ES-I3 (cell line): ENCODE measurements around the gene KRTAP4-9.
"Not testable (repeated sequence)": the region's sequence is repeated elsewhere in the genome, so short reads cannot be mapped to it uniquely, and the experiment has no call there.

Source experiments
- H3K36me3 ChIP-seq: 2 replicates; pipeline ENCODE4 v1.6.1; 2013; ENCODE audit warnings: mild to moderate bottlenecking, low read length, control low read depth, moderate library complexity; ENCODE audit not compliant: insufficient read depth
- H3K4me1 ChIP-seq: 2 replicates; pipeline ENCODE4 v1.6.1; 2013; ENCODE audit warnings: mild to moderate bottlenecking, control low read depth, low read length; ENCODE audit not compliant: insufficient read depth
- H3K9ac ChIP-seq: 2 replicates; pipeline ENCODE4 v1.6.1; 2013; ENCODE audit warnings: low read depth, mild to moderate bottlenecking, low read length, moderate library complexity
- H3K9me3 ChIP-seq: 2 replicates; pipeline ENCODE4 v1.6.1; 2013; ENCODE audit warnings: mild to moderate bottlenecking, low read length, moderate library complexity; ENCODE audit not compliant: control insufficient read depth, insufficient read depth

KRTAP4-9 gene

DNA sequence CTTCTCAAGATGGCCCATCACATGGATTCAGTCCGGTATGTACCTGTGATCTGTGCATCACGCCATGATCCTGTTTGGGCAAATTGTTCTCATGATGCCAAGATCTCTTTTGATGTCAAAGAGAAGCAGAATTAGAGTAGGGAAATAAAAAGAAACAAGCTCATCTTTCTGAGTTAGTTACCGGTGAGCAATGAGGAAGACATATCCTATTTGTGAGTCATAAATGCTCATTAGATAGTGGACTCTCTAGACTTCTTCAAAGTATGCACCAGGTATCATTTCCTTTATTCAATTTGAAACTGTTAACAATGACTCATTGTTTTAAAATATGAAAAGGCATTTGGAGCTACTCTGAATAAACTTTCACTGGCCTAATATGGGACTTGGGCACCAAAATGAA is 26.8 kb downstream of the KRTAP4-9 start:
- Histone ChIP-seq H3K9me3 (peaks cover 4% of the 10 kb centered on the region; the same call in 1 of the 2 replicates), H3K9ac (no peak overlapping the region), H3K4me1 (no peaks in the 10 kb centered on the region), H3K36me3 (no peaks in the 10 kb centered on the region)

GRCh38 chr17:41133880-41134735 is 28.9 kb downstream of the KRTAP4-9 start:
- Histone ChIP-seq H3K9me3 (peaks cover 4% of the 10 kb centered on the region; the same call in 1 of the 2 replicates), H3K36me3 (no peaks in the 10 kb centered on the region), H3K4me1 (no peaks in the 10 kb centered on the region), H3K9ac (no peak overlapping the region)

DNA sequence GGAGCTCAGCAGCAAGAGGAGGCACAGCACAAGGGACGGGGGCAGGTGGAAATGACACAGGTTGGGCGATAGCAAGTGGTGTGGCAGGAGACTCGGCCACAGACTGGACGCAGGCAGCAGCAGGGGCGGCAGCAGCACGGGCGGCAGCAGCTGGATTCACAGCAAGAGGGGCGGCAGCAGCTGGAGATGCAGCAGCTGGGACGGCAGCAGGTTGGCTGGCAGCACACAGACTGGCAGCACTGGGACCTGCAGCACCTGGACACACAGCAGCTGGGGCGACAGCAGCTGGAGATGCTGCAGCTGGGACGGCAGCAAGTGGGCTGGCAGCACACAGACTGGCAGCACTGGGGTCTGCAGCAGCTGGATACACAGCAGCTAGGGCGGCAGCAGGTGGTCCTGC is 34.7 kb downstream of the KRTAP4-9 start:
- not testable (repeated sequence) for H3K9me3 ChIP-seq, H3K4me1 ChIP-seq, H3K36me3 ChIP-seq, H3K9ac ChIP-seq

DNA sequence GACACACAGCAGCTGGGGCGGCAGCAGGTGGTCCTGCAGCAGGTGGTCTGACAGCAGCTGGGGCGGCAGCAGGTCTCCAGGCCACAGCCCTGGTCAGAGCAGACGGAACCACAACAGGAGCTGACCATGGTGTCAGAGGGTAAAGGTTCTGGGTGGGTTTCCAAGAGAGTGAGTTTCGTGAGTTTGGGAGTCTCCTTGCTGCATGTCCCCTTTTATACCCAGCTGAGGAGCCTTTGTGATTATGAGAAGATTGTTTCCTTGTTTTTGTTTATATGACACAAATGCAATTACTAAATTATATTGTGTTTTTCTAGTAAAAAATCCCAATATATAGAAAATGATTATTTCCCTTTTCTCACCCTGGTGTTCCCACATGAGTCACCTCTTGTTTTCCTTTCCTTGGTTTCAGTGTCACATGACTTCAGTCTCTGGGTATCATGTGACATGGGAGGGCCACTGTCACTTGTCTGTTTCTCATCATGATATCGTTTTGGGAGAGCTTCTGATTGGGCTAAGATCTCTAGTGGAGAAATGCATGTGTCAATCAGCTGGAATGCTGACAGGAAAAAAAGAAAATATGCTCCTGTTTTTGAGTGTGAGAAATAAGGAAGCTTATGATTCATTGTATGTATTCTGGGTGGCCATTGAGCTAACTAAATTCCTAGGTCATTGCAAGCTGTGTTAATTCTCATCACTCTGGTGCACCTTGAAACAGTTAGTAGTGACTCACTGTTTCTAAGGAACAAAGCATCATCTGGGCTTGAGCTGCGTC is 35.4 kb downstream of the KRTAP4-9 start, which contains the start of gene KRTAP4-6:
TSS of gene KRTAP4-6 (minus strand) at position 185 of the 772 bp plus-strand sequence. CDS start at position 128, 57 bp downstream.
- peaks cover 4% of the 10 kb centered on the region; the same call in 1 of the 2 replicates for H3K9me3 ChIP-seq
- no peak within 1 kb of the TSS for H3K9ac ChIP-seq
- no peaks in the 10 kb centered on the region for H3K36me3 ChIP-seq
- H3K4me1 ChIP-seq, result no peaks in the 10 kb centered on the region

DNA sequence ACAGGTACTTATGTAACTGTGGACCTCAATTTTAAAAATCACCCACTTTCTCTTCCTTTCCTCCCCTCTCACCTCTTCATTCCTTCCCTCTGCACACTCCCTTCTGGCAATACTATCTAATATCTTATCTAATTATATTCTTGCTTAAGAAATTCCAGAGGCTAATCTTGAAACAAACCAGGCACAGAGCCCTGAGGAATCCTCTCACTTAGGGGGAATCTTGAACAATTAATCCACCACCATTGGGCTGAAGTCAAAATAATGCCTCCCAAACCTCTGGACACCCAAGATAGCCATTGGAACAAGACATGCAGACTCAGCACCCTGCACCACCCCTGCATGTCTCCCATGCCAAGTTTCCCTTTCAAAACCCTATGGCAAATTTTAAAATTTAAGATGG is 36.2 kb downstream of the KRTAP4-9 start:
- Histone ChIP-seq H3K36me3 (no peaks in the 10 kb centered on the region), H3K9ac (no peak overlapping the region), H3K4me1 (no peaks in the 10 kb centered on the region), H3K9me3 (peaks cover 4% of the 10 kb centered on the region; the same call in 1 of the 2 replicates)

- Histone ChIP-seq H3K9me3 (no peaks in the 10 kb centered on the region; the same call in 1 of the 2 replicates), H3K4me1 (no peaks in the 10 kb centered on the region), H3K9ac (no peak overlapping the region), H3K36me3 (no peaks in the 10 kb centered on the region)
These were observed 39.7 kb downstream of the KRTAP4-9 start for GRCh38 chr17:41144846-41145245.

GRCh38 chr17:41145261-41145660 is 40.1 kb downstream of the KRTAP4-9 start:
- Histone ChIP-seq H3K9ac (no peak overlapping the region), H3K36me3 (no peaks in the 10 kb centered on the region), H3K9me3 (no peaks in the 10 kb centered on the region; the same call in 1 of the 2 replicates), H3K4me1 (no peaks in the 10 kb centered on the region)

DNA sequence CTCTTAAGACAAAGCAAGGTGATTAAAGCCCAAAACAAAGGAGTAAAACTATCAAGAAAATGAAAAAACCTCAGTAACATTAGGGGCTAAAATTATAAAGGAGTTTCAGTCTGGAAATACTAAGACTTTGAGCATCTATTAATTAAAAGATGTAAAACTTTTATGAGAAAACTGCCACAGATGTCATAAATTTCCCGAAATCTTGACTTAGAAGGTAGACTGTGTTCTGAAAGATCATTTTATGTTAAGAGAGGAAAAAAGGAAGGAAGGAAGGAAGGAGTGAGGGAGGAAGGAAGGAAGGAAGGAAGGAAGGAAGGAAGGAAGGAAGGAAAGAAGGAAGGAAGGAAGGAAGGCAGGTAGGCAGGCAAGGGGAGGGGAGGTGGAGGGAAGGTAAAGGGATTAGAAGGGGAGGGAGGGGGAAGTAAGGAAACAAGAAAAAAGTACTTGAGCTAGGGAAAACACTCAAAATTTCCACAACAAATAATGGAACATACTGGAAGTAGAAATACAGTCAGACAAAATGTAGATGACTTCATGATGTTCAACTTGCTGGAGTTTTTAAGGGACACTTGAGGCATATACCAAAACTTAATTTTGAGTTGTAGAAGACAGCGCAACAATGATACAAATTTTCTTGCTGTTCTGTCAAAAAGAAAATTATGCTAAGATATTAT is 42.5 kb downstream of the KRTAP4-9 start:
- Histone ChIP-seq H3K9me3 (no peaks in the 10 kb centered on the region; the same call in 1 of the 2 replicates), H3K4me1 (no peaks in the 10 kb centered on the region), H3K9ac (no peak overlapping the region), H3K36me3 (no peaks in the 10 kb centered on the region)

- H3K36me3 ChIP-seq, H3K9ac ChIP-seq, H3K9me3 ChIP-seq, H3K4me1 ChIP-seq: not testable (repeated sequence)
These were observed 43.9 kb downstream of the KRTAP4-9 start for GRCh38 chr17:41148971-41149651.

DNA sequence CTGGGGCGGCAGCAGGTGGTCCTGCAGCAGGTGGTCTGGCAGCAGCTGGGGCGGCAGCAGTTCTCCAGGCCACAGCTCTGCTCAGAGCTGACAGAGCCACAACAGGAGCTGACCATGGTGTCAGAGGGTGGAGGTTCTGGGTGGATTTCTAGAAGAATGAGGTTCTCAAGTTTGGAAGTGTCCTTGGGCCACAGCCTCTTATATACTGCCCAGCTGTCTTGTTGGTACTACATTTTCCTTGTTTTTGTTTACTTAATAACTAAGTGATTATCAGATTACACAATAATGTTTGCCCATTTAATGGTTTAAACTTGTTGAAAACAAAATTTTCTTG is 44.4 kb downstream of the KRTAP4-9 start, which contains the start of gene KRTAP4-5:
TSS of gene KRTAP4-5 (minus strand) at position 174 of the 334 bp plus-strand sequence. CDS start at position 116, 58 bp downstream.
- H3K36me3 ChIP-seq, result no peaks in the 10 kb centered on the region
- no peaks in the 10 kb centered on the region for H3K4me1 ChIP-seq
- H3K9ac ChIP-seq, result no peak within 1 kb of the TSS
- no peaks in the 10 kb centered on the region for H3K9me3 ChIP-seq

DNA sequence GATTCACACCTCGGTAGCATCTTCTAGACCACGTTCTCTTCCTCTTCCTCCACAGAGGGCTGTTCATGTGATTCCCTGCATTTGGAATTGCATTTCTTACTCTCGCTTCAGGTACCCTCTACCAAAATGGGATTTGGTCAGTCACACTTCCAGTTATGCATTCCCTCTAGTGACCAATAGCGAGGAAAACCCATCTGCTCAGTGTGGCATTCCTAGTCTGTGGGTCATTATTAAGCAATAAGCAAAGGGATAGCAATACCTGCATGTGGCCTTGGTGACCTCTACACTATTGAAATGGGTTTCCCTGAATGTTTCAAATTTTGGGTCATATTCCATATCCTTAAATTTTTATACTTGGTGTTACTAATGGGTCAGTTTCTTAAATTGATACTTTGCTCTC is 44.8 kb downstream of the KRTAP4-9 start:
- Histone ChIP-seq H3K9ac (no peak overlapping the region), H3K36me3 (no peaks in the 10 kb centered on the region), H3K4me1 (no peaks in the 10 kb centered on the region), H3K9me3 (no peaks in the 10 kb centered on the region)

DNA sequence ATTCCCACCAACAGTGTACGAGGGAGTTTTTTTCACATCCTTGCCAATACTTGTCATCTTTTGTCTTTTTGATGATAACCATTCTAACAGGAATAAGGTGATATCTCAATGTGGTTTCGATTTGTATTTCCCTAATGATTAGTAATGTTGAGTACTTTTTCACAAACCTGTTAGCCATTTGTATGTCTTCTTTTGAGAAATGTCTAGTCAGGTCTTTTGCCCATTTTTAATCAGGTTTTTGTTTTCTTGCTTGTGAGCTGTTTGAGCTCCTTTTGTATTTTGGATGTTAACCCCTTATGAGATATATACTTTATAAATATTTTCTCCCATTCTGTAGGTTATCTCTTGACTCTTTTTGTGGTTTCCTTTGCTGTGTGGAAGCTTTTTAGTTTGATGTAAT is 46.3 kb downstream of the KRTAP4-9 start:
- no peaks in the 10 kb centered on the region for H3K9me3 ChIP-seq
- no peaks in the 10 kb centered on the region for H3K36me3 ChIP-seq
- H3K4me1 ChIP-seq, result no peaks in the 10 kb centered on the region
- no peak overlapping the region for H3K9ac ChIP-seq

- H3K4me1 ChIP-seq, result no peaks in the 10 kb centered on the region
- H3K9me3 ChIP-seq, result no peaks in the 10 kb centered on the region
- no peaks in the 10 kb centered on the region for H3K36me3 ChIP-seq
These were observed 48.7 kb downstream of the KRTAP4-9 start for GRCh38 chr17:41153856-41154255.

More at GRCh38 chr17:41153856-41154255, 48.7 kb downstream of the KRTAP4-9 start:
- no peak overlapping the region for H3K9ac ChIP-seq
